NCI-H146 treated with DMSO at 0.1 percent for 48 hours (cell line): ENCODE results near the gene WDR89.
"Not testable (repeated sequence)": the region's sequence is repeated elsewhere in the genome, so short reads cannot be mapped to it uniquely, and the experiment has no call there.

Source experiments
- DNase-seq: peaks from one replicate; lab custom pipeline; 2025; ENCODE audit not compliant: unreplicated experiment; lab: John Stamatoyannopoulos, UW

WDR89 gene

GRCh38 chr14:63641473-63642228, at the start of gene WDR89:
WDR89 (minus strand) TSS chr14:63641871; CDS start chr14:63599942, 41,929 bp downstream.
- DNase-seq = peak; percentile 92

GRCh38 chr14:63689132-63689531, 47.5 kb upstream of the WDR89 start:
- DNase-seq = no peak

- no peak for DNase-seq
These were observed 45.3 kb upstream of the WDR89 start for GRCh38 chr14:63686926-63687325.

- DNase-seq = no peak
These were observed 43.7 kb upstream of the WDR89 start for GRCh38 chr14:63685401-63685800.

GRCh38 chr14:63682727-63683593, 41.3 kb upstream of the WDR89 start:
- DNase-seq = no peak

- DNase-seq = no peak
These were observed 36.9 kb upstream of the WDR89 start for GRCh38 chr14:63678536-63678935.

- DNase-seq = no peak
These were observed 36.3 kb upstream of the WDR89 start for GRCh38 chr14:63677891-63678379.

- DNase-seq = no peak
These were observed 34.9 kb upstream of the WDR89 start for GRCh38 chr14:63676615-63677014.

- no peak for DNase-seq
These were observed 32.3 kb upstream of the WDR89 start for GRCh38 chr14:63673886-63674497.

- no peak for DNase-seq
These were observed 31.6 kb upstream of the WDR89 start for GRCh38 chr14:63673255-63673654.

- no peak for DNase-seq
These were observed 30.9 kb upstream of the WDR89 start for GRCh38 chr14:63672417-63673180.

- DNase-seq = no peak
These were observed 30.3 kb upstream of the WDR89 start for GRCh38 chr14:63671987-63672386.

GRCh38 chr14:63670692-63671091, 29.0 kb upstream of the WDR89 start:
- no peak for DNase-seq

- no peak for DNase-seq
These were observed 24.7 kb upstream of the WDR89 start for GRCh38 chr14:63666335-63666734.

GRCh38 chr14:63663428-63664341, 22.0 kb upstream of the WDR89 start:
- DNase-seq = no peak

- DNase-seq = no peak
These were observed 21.1 kb upstream of the WDR89 start for GRCh38 chr14:63662776-63663175.

GRCh38 chr14:63661881-63662280, 20.2 kb upstream of the WDR89 start:
- DNase-seq = not testable (repeated sequence)

- DNase-seq = no peak
These were observed 18.1 kb upstream of the WDR89 start for GRCh38 chr14:63659726-63660125.

GRCh38 chr14:63656194-63656593, 14.5 kb upstream of the WDR89 start:
- DNase-seq = no peak

GRCh38 chr14:63654936-63655335, 13.3 kb upstream of the WDR89 start:
- DNase-seq = no peak
